DND-41 (cell line): ENCODE measurements around the gene WBP1L.

Source experiments
- EZH2 ChIP-seq: IDR thresholded peaks from 3 replicates; pipeline ENCODE4 v1.6.1; 2012; ENCODE audit warnings: borderline replicate concordance, low read depth, mild to moderate bottlenecking, moderate library complexity, low read length, inconsistent platforms; ENCODE audit not compliant: severe bottlenecking
- TF ChIP-seq, protein P1 (sequence below): IDR thresholded peaks from 2 replicates; pipeline ENCODE4 v1.5.1; 2012; ENCODE audit warnings: borderline replicate concordance, low read length, moderate library complexity, mild to moderate bottlenecking; ENCODE audit not compliant: poor library complexity, severe bottlenecking; ENCODE audit errors: extremely low read depth

- TF ChIP-seq, protein P1, sequence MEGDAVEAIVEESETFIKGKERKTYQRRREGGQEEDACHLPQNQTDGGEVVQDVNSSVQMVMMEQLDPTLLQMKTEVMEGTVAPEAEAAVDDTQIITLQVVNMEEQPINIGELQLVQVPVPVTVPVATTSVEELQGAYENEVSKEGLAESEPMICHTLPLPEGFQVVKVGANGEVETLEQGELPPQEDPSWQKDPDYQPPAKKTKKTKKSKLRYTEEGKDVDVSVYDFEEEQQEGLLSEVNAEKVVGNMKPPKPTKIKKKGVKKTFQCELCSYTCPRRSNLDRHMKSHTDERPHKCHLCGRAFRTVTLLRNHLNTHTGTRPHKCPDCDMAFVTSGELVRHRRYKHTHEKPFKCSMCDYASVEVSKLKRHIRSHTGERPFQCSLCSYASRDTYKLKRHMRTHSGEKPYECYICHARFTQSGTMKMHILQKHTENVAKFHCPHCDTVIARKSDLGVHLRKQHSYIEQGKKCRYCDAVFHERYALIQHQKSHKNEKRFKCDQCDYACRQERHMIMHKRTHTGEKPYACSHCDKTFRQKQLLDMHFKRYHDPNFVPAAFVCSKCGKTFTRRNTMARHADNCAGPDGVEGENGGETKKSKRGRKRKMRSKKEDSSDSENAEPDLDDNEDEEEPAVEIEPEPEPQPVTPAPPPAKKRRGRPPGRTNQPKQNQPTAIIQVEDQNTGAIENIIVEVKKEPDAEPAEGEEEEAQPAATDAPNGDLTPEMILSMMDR, result no peak
- no peak for TF ChIP-seq EZH2
These were observed 64.6 kb downstream of the WBP1L start for GRCh38 chr10:102808380-102808779.
